Neural progenitor cell (in vitro differentiated cells): ENCODE results near the gene LPAR2. TPM values are rescaled to one million over a fixed set of nuclear protein-coding genes. Genes with fewer than 3 reads are reported as not detected.
A peak's percentile ranks its signal among the peaks of the same experiment; 100 is the strongest.

Experiments used
- DNase-seq: peaks from one replicate; pipeline ENCODE4 v3.0.0-alpha.2; 2016; ENCODE audit warnings: low spot score
- H2AFZ ChIP-seq: fragments of 200-600 bp; sonication (generic); replicated peaks from 2 replicates; pipeline ENCODE4 v1.6.1; 2016; ENCODE audit warnings: antibody characterized with exemption
- H3F3A ChIP-seq: fragments of 200-600 bp; sonication (generic); 2 replicates; pipeline ENCODE4 v1.6.1; 2016; ENCODE audit warnings: antibody characterized with exemption, low read depth
- H3K27ac ChIP-seq: fragments of 200-600 bp; sonication (generic); 2 replicates; pipeline ENCODE4 v1.5.1; 2016; ENCODE audit warnings: mild to moderate bottlenecking
- H3K27me3 ChIP-seq: fragments of 200-600 bp; sonication (generic); 2 replicates; pipeline ENCODE4 v1.6.1; 2016; ENCODE audit warnings: mild to moderate bottlenecking, moderate library complexity
- H3K36me3 ChIP-seq: fragments of 200-600 bp; sonication (generic); 2 replicates; pipeline ENCODE4 v1.5.1; 2016
- H3K4me1 ChIP-seq: fragments of 200-600 bp; sonication (generic); 2 replicates; pipeline ENCODE4 v1.6.1; 2016; ENCODE audit warnings: mixed run types
- H3K4me2 ChIP-seq: fragments of 200-600 bp; sonication (generic); 2 replicates; pipeline ENCODE4 v1.6.1; 2016
- H3K4me3 ChIP-seq: fragments of 200-600 bp; sonication (generic); 2 replicates; pipeline ENCODE4 v1.5.1; 2016
- H3K79me2 ChIP-seq: fragments of 200-600 bp; sonication (generic); 2 replicates; pipeline ENCODE4 v1.6.1; 2016; ENCODE audit warnings: low read depth
- H3K9ac ChIP-seq: fragments of 200-600 bp; sonication (generic); 2 replicates; pipeline ENCODE4 v1.6.1; 2016
- H3K9me3 ChIP-seq: fragments of 200-600 bp; sonication (generic); 2 replicates; pipeline ENCODE4 v1.5.1; 2016; ENCODE audit warnings: low read depth
- H4K20me1 ChIP-seq: fragments of 200-600 bp; sonication (generic); 2 replicates; pipeline ENCODE4 v1.6.1; 2016; ENCODE audit warnings: low read depth
- H3K27ac Mint-ChIP-seq: 3 replicates; pipeline ENCODE4 v1.8.0; 2021; ENCODE audit warnings: mixed read lengths
- H3K27me3 Mint-ChIP-seq: 2 replicates; pipeline ENCODE4 v1.8.0; 2022; ENCODE audit warnings: low read depth, mild to moderate bottlenecking, inconsistent platforms, moderate library complexity, mixed read lengths; ENCODE audit not compliant: insufficient read depth
- H3K36me3 Mint-ChIP-seq: 3 replicates; pipeline ENCODE4 v1.8.0; 2021; ENCODE audit warnings: mixed read lengths
- H3K4me1 Mint-ChIP-seq: 3 replicates; pipeline ENCODE4 v1.8.0; 2021; ENCODE audit warnings: mixed read lengths
- H3K4me3 Mint-ChIP-seq: 3 replicates; pipeline ENCODE4 v1.8.0; 2021; ENCODE audit warnings: mild to moderate bottlenecking, moderate library complexity, mixed read lengths
- H3K9me3 Mint-ChIP-seq: 3 replicates; pipeline ENCODE4 v1.8.0; 2020; ENCODE audit warnings: mixed read lengths
- CTCF ChIP-seq: fragments of 200-600 bp; sonication (generic); IDR thresholded peaks from 2 replicates; pipeline ENCODE4 v1.5.1; 2017; ENCODE audit warnings: antibody characterized with exemption, mild to moderate bottlenecking
- EZH2 ChIP-seq: fragments of 200-600 bp; sonication (generic); IDR thresholded peaks from 2 replicates; pipeline ENCODE4 v1.6.1; 2017; ENCODE audit warnings: antibody characterized with exemption, mild to moderate bottlenecking, moderate library complexity
- EZH2phosphoT487 ChIP-seq: fragments of 200-600 bp; sonication (generic); IDR thresholded peaks from 2 replicates; pipeline ENCODE4 v1.6.1; 2017; ENCODE audit warnings: antibody characterized with exemption
- total RNA-seq: library from RNA; depleted of rRNA; stranded (reverse); fragments of >200 nt; gene quantifications from 2 replicates; pipeline ENCODE4 v1.2.3, GENCODE V29; 2015; ENCODE audit warnings: low replicate concordance

The LPAR2 gene
- total RNA-seq, 1 donor from 2014 or later: 21.2 TPM

GRCh38 chr19:19647037-19647835 is 19.2 kb upstream of the LPAR2 start:
- Histone ChIP-seq H3F3A (peaks cover 18% of the 10 kb centered on the region), H3K9ac (no peak overlapping the region), H3K27me3 (no peaks in the 10 kb centered on the region), H3K79me2 (no peaks in the 10 kb centered on the region), H2AFZ (no peak overlapping the region), H3K27ac (no peak overlapping the region), H3K4me1 (no peaks in the 10 kb centered on the region), H3K4me2 (no peak overlapping the region), H3K36me3 (no peaks in the 10 kb centered on the region), H3K4me3 (no peak overlapping the region), H3K9me3 (no peaks in the 10 kb centered on the region), H4K20me1 (peaks cover 5% of the 10 kb centered on the region)
- H3K27ac Mint-ChIP-seq: no peak overlapping the region
- no peaks in the 10 kb centered on the region for H3K27me3 Mint-ChIP-seq
- TF ChIP-seq EZH2: no peak
- no peak for TF ChIP-seq EZH2phosphoT487
- no peak for TF ChIP-seq CTCF
- H3K4me3 Mint-ChIP-seq: no peak overlapping the region
- peaks cover 21% of the 10 kb centered on the region for H3K36me3 Mint-ChIP-seq
- peaks cover 8% of the 10 kb centered on the region for H3K4me1 Mint-ChIP-seq
- no peaks in the 10 kb centered on the region for H3K9me3 Mint-ChIP-seq
- DNase-seq: no peak

GRCh38 chr19:19645233-19645870 is 17.3 kb upstream of the LPAR2 start:
- peaks cover 11% of the 10 kb centered on the region for H3K4me1 Mint-ChIP-seq
- H3K79me2 ChIP-seq: no peaks in the 10 kb centered on the region
- H3F3A ChIP-seq: peaks cover 18% of the 10 kb centered on the region
- no peak overlapping the region for H3K4me3 Mint-ChIP-seq
- no peak overlapping the region for H3K4me3 ChIP-seq
- TF ChIP-seq EZH2: no peak
- TF ChIP-seq CTCF: no peak
- TF ChIP-seq EZH2phosphoT487: no peak
- H3K9ac ChIP-seq: no peak overlapping the region
- no peak overlapping the region for H2AFZ ChIP-seq
- H3K27me3 Mint-ChIP-seq: no peaks in the 10 kb centered on the region
- no peaks in the 10 kb centered on the region for H3K36me3 ChIP-seq
- no peak for DNase-seq
- peaks cover 16% of the 10 kb centered on the region for H3K36me3 Mint-ChIP-seq
- no peaks in the 10 kb centered on the region for H3K9me3 ChIP-seq
- no peak overlapping the region for H3K4me2 ChIP-seq
- no peaks in the 10 kb centered on the region for H3K9me3 Mint-ChIP-seq
- peaks cover 5% of the 10 kb centered on the region for H4K20me1 ChIP-seq
- no peak overlapping the region for H3K27ac Mint-ChIP-seq
- no peaks in the 10 kb centered on the region for H3K4me1 ChIP-seq
- no peak overlapping the region for H3K27ac ChIP-seq
- no peaks in the 10 kb centered on the region for H3K27me3 ChIP-seq

GRCh38 chr19:19644054-19644388 is 16.0 kb upstream of the LPAR2 start:
- no peak overlapping the region for H3K9ac ChIP-seq
- H3K9me3 ChIP-seq: no peaks in the 10 kb centered on the region
- H3K9me3 Mint-ChIP-seq: no peaks in the 10 kb centered on the region
- peak overlapping the region; percentile 89 for H3K4me3 Mint-ChIP-seq
- peaks cover 18% of the 10 kb centered on the region for H3F3A ChIP-seq
- no peaks in the 10 kb centered on the region for H3K79me2 ChIP-seq
- no peak for TF ChIP-seq EZH2
- no peak for TF ChIP-seq CTCF
- no peak for TF ChIP-seq EZH2phosphoT487
- H4K20me1 ChIP-seq: peaks cover 5% of the 10 kb centered on the region
- no peaks in the 10 kb centered on the region for H3K27me3 ChIP-seq
- H2AFZ ChIP-seq: no peak overlapping the region
- no peak for DNase-seq
- H3K27me3 Mint-ChIP-seq: peaks cover 2% of the 10 kb centered on the region
- H3K36me3 ChIP-seq: no peaks in the 10 kb centered on the region
- no peak overlapping the region for H3K27ac ChIP-seq
- no peak overlapping the region for H3K4me3 ChIP-seq
- no peaks in the 10 kb centered on the region for H3K4me1 ChIP-seq
- H3K36me3 Mint-ChIP-seq: peaks cover 10% of the 10 kb centered on the region
- H3K4me1 Mint-ChIP-seq: peaks cover 11% of the 10 kb centered on the region
- H3K27ac Mint-ChIP-seq: no peak overlapping the region
- H3K4me2 ChIP-seq: no peak overlapping the region
